Activated naive CD8-positive, alpha-beta T cell treated with anti-CD3 and anti-CD28 coated beads for 36 hours (primary cell): Measurements from ENCODE around the gene MED25. TPM values are rescaled to one million over a fixed set of nuclear protein-coding genes. Genes with fewer than 3 reads are reported as not detected.

Source experiments
- DNase-seq: peaks from one replicate; pipeline ENCODE4 v3.0.0; 2021
- H3K27ac Mint-ChIP-seq: one replicate; pipeline ENCODE4 v1.8.0; 2022; ENCODE audit warnings: mild to moderate bottlenecking, moderate library complexity, mixed read lengths
- H3K27me3 Mint-ChIP-seq: one replicate; pipeline ENCODE4 v1.8.0; 2022; ENCODE audit warnings: mild to moderate bottlenecking, mixed read lengths
- H3K36me3 Mint-ChIP-seq: one replicate; pipeline ENCODE4 v1.8.0; 2021; ENCODE audit warnings: mild to moderate bottlenecking, mixed read lengths
- H3K4me1 Mint-ChIP-seq: one replicate; pipeline ENCODE4 v1.8.0; 2021; ENCODE audit warnings: mixed read lengths
- H3K4me3 Mint-ChIP-seq: one replicate; pipeline ENCODE4 v1.8.0; 2022; ENCODE audit warnings: mild to moderate bottlenecking, moderate library complexity, mixed read lengths
- H3K9me3 Mint-ChIP-seq: one replicate; pipeline ENCODE4 v1.8.0; 2022; ENCODE audit warnings: mixed read lengths
- total RNA-seq, 2 experiments: library from RNA; stranded (reverse); gene quantifications; one replicate each; pipeline ENCODE4 v1.2.3, GENCODE V29; 2021

Gene MED25
- total RNA-seq, 2 experiments from 2014 or later, result 41.6 to 44.8 TPM

DNA sequence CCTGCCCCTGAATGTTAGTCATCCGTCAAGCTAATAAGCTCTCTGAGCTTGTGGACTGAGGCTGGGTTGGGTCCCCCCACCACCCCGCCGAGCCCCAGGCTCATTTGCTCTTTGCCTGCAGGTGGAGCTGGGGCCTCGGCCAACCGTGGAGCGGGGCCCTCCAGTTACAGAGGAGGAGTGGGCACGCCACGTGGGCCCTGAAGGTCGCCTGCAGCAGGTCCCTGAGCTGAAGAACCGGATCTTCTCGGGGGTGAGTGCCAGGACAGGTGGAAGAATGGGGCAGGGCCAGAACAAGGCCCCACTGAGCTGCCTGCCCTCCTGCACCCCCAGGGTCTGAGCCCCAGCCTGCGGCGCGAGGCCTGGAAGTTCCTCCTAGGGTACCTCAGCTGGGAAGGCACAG is 64.6 kb downstream of the MED25 start:
- peaks cover 16% of the 10 kb centered on the region for H3K4me1 Mint-ChIP-seq
- no peak overlapping the region for H3K27ac Mint-ChIP-seq
- H3K9me3 Mint-ChIP-seq, result no peaks in the 10 kb centered on the region
- no peaks in the 10 kb centered on the region for H3K27me3 Mint-ChIP-seq
- peaks cover 28% of the 10 kb centered on the region for H3K36me3 Mint-ChIP-seq
- DNase-seq, result no peak
- H3K4me3 Mint-ChIP-seq, result no peak overlapping the region

DNA sequence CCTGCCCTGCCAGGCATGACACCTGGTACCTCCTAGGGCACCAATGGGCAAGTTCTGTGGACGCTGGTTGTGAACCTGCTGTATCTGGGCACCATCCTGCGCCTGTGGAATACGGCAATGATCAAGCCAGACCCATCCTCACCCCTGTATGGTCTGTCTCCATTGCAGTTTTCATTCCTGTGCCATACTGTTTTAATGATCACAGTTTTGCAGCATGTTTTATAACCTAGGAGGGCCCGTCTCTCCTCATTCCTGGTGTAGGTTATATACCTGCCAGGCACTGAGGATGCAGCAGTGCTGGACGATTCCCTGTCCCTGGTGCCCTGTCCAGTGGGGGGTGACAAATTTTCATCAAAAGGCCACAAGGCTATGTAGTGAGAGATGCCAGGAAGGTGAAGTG is 65.0 kb downstream of the MED25 start:
- H3K9me3 Mint-ChIP-seq, result no peaks in the 10 kb centered on the region
- H3K27ac Mint-ChIP-seq, result no peak overlapping the region
- H3K4me3 Mint-ChIP-seq, result no peak overlapping the region
- DNase-seq, result no peak
- H3K4me1 Mint-ChIP-seq, result peaks cover 14% of the 10 kb centered on the region
- no peaks in the 10 kb centered on the region for H3K27me3 Mint-ChIP-seq
- peaks cover 28% of the 10 kb centered on the region for H3K36me3 Mint-ChIP-seq

DNA sequence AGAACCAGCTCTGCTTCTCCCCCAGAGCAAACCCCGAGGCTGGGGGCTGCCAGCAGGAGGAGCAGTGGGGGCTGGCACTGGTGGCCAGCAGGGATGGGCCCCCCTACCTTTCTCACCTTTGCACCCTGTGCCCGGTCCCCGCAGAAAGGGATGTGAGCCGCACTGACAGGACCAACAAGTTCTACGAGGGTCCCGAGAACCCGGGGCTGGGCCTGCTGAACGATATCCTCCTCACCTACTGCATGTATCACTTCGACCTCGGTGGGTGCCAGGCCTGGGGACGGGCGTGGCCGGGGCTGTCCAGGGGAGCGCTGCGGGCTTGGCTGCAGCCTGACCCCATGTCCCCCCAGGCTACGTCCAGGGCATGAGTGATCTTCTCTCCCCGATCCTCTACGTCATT is 66.0 kb downstream of the MED25 start:
- no peaks in the 10 kb centered on the region for H3K27me3 Mint-ChIP-seq
- no peak for DNase-seq
- no peak overlapping the region for H3K4me3 Mint-ChIP-seq
- H3K36me3 Mint-ChIP-seq, result peaks cover 26% of the 10 kb centered on the region
- no peak overlapping the region for H3K27ac Mint-ChIP-seq
- H3K9me3 Mint-ChIP-seq, result no peaks in the 10 kb centered on the region
- H3K4me1 Mint-ChIP-seq, result peaks cover 5% of the 10 kb centered on the region

DNA sequence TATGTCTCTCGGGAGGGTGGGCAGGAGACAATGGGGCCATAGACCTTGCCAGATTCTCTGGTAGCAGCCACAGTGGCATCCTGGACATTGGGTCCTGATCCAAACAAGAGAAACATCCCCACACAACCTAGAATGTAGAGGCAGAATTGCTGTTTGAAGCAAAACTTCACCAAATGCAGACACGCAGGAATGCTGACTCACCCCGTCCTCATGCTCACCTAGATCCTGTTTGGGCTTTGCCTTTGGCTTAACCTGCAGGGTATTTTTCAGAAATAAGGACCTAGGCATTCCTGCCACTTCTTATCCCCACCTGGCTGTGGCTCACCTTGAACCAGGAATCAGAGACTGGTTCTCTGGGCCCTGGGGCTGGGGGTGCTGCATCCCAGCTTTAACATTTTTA is 66.7 kb downstream of the MED25 start:
- Mint-ChIP-seq H3K36me3 (peaks cover 27% of the 10 kb centered on the region), H3K4me1 (peaks cover 2% of the 10 kb centered on the region), H3K4me3 (no peak overlapping the region), H3K27ac (no peak overlapping the region), H3K27me3 (no peaks in the 10 kb centered on the region), H3K9me3 (peaks cover 2% of the 10 kb centered on the region)
- no peak for DNase-seq

Other genes with a start within 250 kb of the MED25 start
- 10 to 100 TPM; 61.4 to 69.5 TPM for gene NOSIP, start 237.7 kb upstream of the MED25 start, total RNA-seq
- gene PRRG2, start 237.0 kb upstream of the MED25 start, total RNA-seq, result 1 to 10 TPM; 1.5 to 1.6 TPM
- 10 to 100 TPM; 16.0 to 17.8 TPM for gene PRR12, start 227.1 kb upstream of the MED25 start, total RNA-seq
- 1 to 10 TPM; 4.4 to 5.0 TPM for gene RRAS, start 178.1 kb upstream of the MED25 start, total RNA-seq
- 10 to 100 TPM; 58.9 to 62.2 TPM for gene SCAF1, start 176.1 kb upstream of the MED25 start, total RNA-seq
- gene IRF3, start 152.4 kb upstream of the MED25 start, total RNA-seq, result 100 to 1,000 TPM in 1 of 2 experiments, 10 to 100 TPM in 1; 94.5 to 105 TPM
- 10 to 100 TPM; 74.1 to 81.9 TPM for gene BCL2L12, start 152.4 kb upstream of the MED25 start, total RNA-seq
- gene PRMT1, start 141.0 kb upstream of the MED25 start, total RNA-seq, result 100 to 1,000 TPM; 538 to 547 TPM
- gene ADM5, start 128.7 kb upstream of the MED25 start, total RNA-seq, result 10 to 100 TPM in 1 of 2 experiments, 1 to 10 TPM in 1; 9.5 to 12.0 TPM
- gene CPT1C, start 127.2 kb upstream of the MED25 start, total RNA-seq, result 1 to 10 TPM in 1 of 2 experiments, under 1 TPM in 1; 0.89 to 1.1 TPM
- gene TSKS, start 55.0 kb upstream of the MED25 start, total RNA-seq, result under 1 TPM; 0.58 to 0.72 TPM
- 10 to 100 TPM; 83.0 to 83.2 TPM for gene AP2A1, start 51.3 kb upstream of the MED25 start, total RNA-seq
- 10 to 100 TPM; 28.7 to 30.9 TPM for gene FUZ, start 5.0 kb upstream of the MED25 start, total RNA-seq
- gene PTOV1, start 32.9 kb downstream of the MED25 start, total RNA-seq, result 10 to 100 TPM; 73.9 to 76.4 TPM
- 100 to 1,000 TPM in 1 of 2 experiments, 10 to 100 TPM in 1; 78.9 to 143 TPM for gene PNKP, start 49.3 kb downstream of the MED25 start, total RNA-seq
- 10 to 100 TPM; 21.0 to 22.7 TPM for gene AKT1S1, start 59.1 kb downstream of the MED25 start, total RNA-seq
- gene TBC1D17, start 59.4 kb downstream of the MED25 start, total RNA-seq, result 10 to 100 TPM; 22.6 to 24.0 TPM
- gene IL4I1, start 78.6 kb downstream of the MED25 start, total RNA-seq, result 1 to 10 TPM; 2.3 to 2.9 TPM
- 10 to 100 TPM; 23.4 to 25.4 TPM for gene ATF5, start 110.9 kb downstream of the MED25 start, total RNA-seq
- 100 to 1,000 TPM; 164 to 179 TPM for gene NUP62, start 111.2 kb downstream of the MED25 start, total RNA-seq
- gene SIGLEC11, start 142.9 kb downstream of the MED25 start, total RNA-seq, result not detected
- gene VRK3, start 207.1 kb downstream of the MED25 start, total RNA-seq, result 10 to 100 TPM; 43.1 to 48.8 TPM
- 1 to 10 TPM; 8.1 to 9.1 TPM for gene ZNF473, start 207.7 kb downstream of the MED25 start, total RNA-seq